GM18868 (cell line): ENCODE data around the gene LYPD4.
"Not testable (repeated sequence)": the region's sequence is repeated elsewhere in the genome, so short reads cannot be mapped to it uniquely, and the experiment has no call there.

Experiments used
- ATAC-seq: cut with Tn5 transposase; IDR thresholded peaks from one replicate; pipeline ENCODE4 v1.9.1; 2021; ENCODE audit warnings: mild to moderate bottlenecking, moderate library complexity; ENCODE audit not compliant: unreplicated experiment

LYPD4 gene

DNA sequence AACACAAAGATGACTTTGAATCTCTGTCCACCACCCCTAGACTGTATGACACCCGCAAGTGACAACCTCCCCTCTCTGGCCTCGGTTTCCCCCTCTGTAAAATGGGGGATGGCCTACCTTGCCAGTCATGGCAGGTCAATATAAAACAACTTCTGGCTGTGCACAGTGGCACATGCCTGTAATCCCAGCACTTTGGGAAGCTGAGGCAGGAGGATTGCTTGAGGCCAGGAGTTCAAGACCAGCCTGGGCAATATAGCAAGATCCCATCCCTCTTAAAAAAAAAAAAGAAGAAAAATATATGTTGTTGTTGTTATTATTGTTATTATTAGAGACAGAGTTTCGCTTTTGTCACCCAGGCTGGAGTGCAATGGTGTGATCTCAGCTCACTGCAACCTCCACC, 31.5 kb upstream of the LYPD4 start:
- ATAC-seq, result not testable (repeated sequence)

DNA sequence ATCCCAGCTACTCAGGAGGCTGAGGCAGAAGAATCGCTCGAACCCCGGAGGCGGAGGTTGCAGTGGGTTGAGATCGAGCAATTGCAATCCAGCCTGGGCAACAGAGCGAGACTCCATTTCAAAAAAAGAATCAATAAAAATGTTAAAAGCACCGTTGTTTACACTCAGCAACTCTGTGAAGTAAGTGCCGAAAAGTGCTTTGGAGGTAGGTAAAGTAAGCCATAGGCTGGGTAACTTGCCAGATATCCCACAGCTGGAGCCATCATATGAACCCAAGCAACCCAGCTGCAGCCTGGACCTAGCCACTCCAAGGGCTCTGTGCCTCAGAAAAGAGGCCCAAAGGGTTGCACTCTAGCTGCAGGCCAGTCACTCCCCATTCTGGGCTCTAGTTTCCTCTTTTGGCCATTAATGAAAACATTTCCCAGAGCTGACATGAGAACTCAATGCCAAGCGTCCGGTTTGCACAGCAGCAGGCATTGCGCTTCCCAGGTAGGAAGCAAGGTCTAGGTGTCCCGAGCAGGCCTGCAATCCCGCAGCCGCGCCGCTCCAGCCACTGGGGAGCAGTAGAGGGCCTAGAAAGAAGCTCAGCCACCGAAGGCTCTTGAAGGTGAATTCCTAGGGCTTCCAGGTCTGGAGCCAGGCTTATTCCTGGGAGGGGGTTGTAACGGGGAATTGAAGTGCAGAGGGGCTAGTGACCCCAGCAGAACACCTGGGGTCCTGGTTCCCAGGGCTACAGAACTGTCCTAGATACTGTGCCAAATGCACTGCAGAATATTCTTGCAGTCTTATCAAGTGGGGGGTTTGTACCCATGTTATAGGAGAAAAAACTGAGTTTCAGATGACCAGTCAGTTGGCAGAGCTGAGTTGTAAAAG, 28.5 kb upstream of the LYPD4 start:
- no peak for ATAC-seq

DNA sequence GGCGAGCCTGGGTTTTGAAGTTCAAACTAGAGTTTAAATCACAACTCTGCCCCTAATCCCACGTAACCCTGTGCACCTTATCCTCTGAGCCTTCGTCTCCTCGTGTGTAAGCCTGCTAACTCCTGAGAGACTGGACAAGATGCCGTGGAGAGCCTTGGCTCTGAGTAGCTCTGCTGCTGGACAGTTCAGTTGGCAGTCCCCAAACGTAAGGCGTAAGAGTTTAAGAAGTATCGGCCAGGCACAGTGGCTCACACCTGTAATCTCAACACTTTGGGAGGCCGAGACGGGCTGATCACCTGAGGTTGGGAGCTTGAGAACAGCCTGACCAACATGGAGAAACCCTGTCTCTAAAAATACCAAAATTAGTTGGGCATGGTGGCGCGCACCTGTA, 27.9 kb upstream of the LYPD4 start:
- ATAC-seq, result no peak

DNA sequence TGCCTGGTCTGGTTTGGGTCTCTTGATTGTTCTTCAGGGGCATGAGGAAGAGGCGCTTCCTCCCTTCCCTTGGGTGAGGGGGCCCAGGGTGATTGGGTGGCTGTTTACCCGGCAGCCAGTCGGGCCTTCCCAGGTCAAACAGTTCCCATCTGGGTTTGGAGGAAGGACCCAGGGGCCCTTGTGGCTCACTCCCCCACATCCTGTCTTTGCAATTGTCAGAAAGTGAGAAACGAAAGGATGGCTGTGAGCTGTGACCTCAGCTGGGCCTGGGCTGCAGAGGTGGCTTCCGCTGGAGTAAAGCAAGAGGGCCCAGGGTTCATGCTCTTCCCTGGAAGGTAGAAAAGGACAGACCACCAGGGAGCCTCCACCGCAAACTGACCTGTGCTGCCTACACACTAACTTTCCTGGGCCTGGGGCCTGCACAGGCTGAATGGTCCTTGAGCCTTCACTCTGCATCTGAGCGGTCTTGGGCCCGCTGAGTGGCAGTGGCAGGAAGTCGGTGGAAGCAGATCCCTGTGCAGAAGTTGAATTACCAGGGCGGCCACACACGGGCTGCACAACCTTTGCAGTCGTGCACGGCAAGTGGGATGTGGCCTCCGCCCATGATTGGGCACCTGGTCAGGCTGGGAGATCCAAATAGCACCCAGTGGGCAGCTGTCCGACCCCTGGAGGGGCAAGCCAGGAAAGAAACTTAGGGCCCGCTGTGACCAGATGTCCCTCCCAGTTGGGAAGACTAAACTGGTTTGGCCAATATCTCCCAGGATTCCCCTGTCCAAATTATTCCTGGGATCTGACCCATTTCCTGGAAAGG, 27.3 kb upstream of the LYPD4 start:
- no peak for ATAC-seq

DNA sequence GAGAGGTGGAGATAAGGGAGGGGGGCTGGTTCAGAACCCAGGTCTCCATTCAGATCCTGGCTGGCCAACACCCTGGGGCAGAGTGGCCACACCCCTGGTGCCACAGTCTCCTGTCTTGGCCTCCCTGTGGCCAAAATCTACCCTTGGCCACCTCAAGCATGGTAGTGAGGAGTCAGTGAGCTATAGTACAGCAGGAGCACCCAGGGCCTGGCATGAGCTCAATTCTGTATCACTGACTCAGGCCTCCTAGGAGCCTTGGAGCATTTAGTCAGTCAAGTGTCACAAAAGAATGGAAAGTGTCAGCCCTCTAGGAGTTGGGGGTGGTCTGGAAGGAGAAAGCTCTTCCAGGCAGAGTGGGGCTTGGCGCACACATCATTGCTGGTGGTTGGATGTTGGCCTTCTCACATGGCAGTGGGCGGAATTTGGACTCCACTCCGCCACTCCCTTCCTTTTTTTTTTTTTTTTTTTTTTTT, 26.0 kb upstream of the LYPD4 start:
- no peak for ATAC-seq

DNA sequence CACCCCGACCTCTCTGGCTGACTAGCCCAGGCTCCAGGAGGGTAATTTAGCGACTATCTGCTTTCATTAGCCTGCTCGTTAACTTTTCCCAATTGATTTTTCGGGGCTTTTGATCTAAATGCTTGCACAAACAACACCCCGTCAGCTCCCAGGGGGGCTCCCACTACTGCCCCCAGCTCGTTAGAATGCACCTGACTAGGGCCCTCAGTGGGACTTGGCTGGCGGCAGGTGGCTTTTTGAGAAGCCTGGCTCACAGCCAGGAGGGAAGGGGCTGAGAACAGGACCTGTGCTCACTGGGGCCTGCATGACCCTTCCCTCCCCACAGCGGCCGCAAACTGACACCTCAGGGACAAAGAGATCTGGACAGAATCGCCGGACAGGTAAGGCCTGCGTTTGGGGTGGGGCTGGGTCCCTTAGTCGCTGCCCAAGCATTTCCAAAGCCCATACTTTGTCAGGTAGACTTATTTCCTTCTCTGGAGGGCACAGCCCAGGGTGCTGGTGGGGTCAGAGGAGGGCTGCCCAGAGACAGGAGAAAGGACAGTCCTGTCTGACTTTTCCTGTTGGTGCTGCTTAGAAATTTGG, 25.0 kb upstream of the LYPD4 start:
- ATAC-seq, result no peak

DNA sequence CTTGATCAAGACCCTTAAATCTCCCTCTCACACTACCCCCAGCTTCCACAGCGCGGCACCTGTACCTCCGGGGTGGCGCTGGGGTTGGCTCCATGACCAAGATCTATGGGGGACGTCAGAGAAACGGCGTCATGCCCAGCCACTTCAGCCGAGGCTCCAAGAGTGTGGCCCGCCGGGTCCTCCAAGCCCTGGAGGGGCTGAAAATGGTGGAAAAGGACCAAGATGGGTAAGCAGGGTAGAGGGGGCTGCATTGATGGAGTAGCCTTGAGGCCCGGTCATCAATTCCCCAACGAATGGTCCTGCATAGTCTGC, 24.5 kb upstream of the LYPD4 start:
- ATAC-seq, result no peak

DNA sequence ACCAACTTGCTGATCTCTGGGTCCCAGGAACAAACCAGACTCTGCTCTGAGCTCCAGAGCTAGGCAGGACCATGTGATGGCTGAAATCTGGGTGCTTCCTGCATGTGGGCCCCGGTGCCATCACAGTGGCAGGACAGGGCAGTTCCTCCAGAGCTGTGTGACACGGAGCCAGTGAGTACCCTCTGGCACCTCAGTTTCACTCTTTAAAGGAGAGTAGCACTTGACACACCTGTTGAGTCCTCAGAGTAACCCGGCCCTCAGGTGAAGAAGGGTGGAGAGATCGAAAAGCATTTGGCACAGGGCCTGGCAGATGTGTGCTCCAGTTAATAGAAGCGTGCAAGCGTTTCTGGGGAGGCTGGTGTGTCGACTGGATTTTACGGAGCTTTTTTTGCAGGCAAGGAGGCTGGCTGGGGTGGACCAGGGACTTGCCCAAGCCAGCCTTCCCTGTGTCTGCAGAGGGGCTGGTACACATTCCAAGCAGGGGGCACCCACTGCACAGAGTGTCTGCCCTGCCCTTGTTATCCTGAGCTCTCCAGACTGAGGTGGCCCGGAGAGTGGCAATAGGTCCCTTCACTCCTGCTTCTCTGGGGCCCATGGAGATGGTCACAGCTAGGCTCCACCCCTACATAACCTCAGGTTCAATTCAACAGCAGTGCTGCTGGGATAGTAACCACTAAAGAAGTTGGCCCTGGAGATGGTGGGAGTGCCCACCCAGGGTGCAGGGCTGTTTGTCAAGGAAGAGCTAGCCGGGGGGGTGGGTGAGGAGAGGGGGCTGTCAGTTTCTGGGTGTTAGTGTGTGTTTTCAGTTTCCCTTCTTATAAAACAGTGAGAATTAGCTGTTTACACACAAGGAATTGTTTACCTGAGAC, 23.9 kb upstream of the LYPD4 start:
- ATAC-seq, result no peak

DNA sequence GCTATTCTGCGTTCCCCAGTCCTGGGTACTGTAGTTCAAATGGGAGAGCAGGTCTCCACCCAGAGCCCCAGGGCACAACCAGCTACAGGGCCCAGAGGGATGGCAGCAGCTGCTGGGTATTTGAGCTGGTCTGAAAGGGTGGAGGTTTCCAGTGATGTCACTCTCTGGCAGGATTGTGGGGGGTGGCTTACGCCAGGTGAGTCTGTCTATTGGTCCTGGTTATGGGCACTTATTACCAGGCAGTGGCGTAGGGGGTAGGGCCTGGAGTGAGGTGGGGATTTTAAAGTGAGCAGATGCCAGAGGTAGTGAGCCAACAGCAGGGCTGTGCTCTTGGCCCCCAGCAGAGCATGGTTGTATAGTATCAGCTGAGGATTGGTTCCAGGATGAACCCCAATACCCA, 21.8 kb upstream of the LYPD4 start:
- no peak for ATAC-seq

DNA sequence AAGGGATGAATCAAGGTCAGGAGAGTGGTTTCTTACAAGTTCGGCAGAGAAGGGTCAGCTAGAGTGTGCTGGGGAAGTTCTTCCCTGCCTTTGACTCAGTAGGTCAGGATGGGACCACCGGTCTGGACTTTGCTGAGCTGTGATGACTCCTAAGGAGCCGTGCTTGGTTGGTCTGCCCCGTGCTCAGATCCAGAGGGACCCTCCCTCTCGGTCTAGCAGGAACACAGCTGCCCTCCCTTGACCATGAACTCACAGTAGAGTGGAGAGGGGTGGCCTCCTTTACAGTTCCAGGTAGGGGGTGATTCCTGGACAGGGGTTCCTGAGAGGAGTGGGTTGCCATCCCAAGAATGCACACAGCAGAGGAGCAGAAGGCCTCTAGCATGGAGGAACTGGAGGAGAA, 19.9 kb upstream of the LYPD4 start:
- no peak for ATAC-seq

DNA sequence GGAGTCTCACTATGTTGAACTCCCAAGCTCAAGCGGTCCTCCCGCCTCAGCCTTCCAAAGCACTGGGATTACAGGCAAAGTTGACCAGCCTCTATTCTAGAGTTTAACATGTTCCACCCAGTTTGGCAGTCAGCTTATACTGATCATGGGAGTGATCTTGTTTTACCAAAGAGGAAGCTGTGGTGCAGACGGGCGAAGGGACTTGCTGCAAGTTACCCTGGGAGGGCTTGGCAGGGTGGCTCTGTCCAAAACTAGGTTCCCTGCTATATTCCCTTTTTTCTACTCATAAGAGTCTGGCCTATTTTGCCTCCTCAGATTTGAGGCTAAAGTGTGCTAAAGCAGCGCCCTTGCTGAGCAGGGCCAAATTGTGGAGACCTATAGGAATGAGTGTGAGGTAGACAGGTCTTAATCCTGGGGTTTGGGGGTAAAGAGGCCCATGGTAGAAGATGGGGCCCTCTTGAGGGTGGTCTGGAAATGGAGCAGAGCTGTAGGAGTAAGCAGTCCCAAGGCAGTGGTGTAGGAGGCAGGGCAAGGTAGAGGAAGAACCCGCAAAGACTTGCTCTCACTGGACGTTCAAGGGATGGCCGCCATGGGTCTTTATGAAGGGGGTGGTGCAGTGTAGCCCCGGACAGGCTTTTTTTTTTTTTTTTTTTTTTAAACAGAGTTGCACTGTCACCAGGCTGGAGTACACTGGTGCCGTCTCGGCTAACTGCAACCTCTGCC, 18.9 kb upstream of the LYPD4 start:
- no peak for ATAC-seq

DNA sequence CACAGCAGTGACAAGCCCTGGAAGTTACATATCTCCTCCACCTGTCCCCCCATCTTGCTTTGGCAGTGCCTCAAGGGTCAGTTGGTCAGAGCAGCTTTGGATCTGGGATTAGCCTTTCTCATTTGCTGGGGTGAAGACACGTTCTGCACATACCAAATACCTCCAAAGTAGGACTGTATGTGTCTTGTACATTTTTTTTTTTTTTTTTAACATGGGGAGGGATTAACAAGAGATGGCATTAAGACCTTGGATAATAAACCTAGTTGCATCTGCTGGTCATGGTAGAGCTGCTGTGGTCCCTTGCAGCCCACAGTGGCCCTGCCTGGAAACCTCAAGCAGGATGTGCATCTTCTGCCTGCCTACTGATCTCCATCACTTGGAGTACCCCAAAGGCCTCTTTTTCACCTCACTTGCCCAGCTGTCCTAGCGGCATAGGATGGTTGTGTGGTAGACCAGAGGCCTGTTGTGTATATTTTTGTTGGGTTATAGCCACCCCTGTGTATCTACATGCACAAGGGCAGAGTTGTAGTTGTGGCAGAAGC, 18.0 kb upstream of the LYPD4 start:
- no peak for ATAC-seq

DNA sequence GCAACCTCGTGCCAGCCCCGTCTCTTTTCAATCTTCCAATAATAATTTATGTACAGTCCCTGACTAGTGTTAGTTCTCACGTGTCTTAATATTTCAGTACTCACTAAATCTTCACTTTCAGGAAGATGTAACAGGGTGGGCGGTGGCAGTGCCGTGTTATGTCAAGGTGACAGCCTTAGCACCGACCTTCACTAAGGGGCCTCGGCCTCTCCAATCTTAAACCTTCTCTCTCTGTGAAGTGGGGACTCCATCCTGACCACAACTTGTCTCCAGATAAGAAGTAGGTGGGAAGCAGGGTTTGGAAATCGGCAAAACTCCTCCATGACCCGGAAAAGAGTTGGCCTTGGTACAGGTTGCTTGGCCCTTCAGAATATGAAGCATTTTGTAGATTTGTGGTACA, 17.4 kb upstream of the LYPD4 start:
- ATAC-seq, result no peak

DNA sequence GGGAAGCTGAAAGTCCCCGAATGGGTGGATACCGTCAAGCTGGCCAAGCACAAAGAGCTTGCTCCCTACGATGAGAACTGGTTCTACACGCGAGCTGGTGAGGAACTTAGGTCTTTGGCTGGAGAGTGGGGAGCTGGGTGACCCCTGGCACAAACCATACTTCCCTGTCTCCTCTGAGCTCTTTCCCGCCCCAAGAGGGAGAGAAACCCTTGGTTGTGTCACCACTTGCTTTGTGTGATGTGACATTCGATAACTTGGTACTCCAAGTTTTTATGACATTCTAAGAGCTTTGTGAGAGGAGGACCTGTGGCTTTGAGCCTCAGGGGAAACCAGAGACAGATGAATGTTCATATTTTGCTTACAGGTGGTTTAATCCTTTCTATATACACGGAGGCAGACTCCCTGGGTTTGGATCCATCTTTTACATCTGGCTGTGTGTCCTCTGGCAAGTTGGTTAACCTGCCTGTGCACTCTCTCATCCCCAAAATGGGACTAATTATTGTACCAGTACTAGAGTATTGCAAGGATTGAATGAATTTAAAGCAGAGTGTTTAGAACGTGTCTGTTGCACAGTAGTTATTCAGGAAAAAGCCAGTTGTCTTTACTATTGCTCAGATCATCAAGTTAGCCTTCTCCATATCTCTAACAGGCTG, 16.8 kb upstream of the LYPD4 start:
- ATAC-seq, result no peak

DNA sequence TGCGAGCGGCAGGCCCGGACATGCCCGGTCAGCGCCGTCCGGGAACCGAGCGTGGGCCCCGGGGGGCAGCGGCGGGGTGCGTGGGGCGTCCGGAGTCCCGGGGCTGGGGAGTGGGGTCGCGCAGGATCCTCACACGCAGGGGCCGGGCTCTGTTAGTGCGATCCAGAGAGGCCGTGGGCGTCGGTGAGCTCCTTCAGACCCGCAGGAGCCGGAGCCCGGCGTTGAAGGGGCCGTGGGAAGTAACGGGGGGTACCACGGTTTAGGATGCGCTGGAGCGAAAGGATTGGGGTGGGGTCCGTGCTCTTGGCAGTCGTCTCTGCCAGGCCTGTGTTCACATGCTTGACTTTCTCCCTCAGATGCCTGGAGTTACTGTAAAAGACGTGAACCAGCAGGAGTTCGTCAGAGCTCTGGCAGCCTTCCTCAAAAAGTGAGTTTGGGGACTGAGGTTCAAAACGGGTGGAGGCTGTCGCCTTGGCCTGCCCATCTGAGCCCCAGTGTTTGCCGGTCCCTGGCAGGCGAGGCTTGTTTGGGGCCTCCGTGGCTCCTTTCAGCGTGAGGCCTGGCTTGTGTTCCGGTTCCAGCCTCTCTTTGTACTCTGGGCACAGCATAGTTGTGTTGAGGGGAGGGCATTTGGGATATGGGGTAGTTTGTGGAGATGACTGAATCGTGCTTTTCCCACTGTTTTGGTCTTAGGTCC, 16.1 kb upstream of the LYPD4 start:
- ATAC-seq, result no peak

DNA sequence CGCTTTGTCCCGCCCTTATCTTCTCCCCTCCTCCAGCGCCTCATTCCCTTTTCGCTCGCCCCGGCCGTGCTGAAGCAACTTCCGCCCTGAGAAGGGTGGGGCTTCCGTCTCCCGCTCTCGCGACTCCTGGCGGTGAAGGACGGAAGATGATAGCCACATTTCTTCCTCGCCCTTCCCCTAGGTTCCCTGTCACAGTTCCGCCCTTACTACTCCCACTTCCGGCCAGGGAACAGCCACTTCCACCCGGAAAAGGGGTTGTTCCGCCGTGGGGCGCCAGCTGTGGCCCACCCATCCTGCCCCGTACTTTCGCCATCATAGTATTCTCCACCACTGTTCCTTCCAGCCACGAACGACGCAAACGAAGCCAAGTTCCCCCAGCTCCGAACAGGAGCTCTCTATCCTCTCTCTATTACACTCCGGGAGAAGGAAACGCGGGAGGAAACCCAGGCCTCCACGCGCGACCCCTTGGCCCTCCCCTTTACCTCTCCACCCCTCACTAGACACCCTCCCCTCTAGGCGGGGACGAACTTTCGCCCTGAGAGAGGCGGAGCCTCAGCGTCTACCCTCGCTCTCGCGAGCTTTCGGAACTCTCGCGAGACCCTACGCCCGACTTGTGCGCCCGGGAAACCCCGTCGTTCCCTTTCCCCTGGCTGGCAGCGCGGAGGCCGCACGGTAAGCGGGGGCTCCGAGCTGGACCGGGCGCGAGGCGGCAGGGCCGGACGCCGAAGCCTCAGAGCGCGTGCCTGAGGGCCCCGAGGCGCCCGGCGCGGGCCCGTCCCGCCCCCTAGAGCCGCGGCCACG, 15.3 kb upstream of the LYPD4 start, which contains the start of gene RPS19:
Gene RPS19, plus strand, starts transcription at position 638 of the 801 bp plus-strand sequence. CDS start 520 bp downstream, outside the sequence.
- peak; percentile 77 for ATAC-seq

DNA sequence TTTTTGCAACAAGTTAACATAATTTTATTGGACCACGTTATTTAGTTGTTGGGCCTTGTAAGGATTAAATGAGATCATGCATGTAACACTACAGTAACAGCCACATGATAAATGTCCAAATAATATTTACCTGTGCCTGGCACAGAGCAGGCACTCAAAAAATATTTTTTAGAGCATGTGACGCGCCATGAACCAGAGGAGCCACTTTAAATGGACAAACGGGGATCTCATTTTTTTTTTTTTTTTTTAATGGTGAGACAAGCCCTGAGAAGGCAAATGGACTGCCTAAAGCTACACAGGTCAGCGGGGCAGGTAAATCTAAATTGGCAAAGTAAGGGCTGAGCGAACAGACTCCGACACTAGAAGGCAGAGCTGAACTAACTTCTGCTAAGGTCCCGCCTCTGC, 14.7 kb upstream of the LYPD4 start:
- no peak for ATAC-seq

DNA sequence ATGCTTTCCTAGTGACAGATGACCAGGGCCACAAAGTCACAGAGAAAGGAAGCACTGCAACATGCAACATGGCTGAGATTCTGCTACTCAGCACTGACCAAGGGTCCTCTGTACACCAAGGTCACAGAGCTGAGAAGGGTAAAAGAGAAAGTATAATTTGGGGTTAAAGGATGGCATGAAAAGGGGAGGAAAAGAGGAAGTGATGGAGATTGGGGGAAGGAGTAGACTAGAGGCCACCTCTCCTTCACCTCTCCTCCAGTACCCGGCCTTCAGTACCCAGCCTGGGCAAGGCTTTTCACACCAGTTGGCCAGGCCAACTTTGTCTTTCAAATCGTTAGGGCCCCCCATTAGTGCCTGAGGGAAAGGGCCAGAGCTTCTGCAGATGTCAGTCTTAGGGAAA, 9.3 kb upstream of the LYPD4 start:
- ATAC-seq, result no peak
